Immature natural killer cell (primary cell): ENCODE measurements around the gene ST6GALNAC3. TPM values are rescaled to one million over a fixed set of nuclear protein-coding genes. Genes with fewer than 3 reads are reported as not detected.
A peak's percentile ranks its signal among the peaks of the same experiment; 100 is the strongest.

Source experiments
- DNase-seq, 3 donors: peaks; one replicate each; pipeline ENCODE4 v3.0.0; 2022; ENCODE audit warnings: mixed read lengths in 1 of 3
- H3K27ac Mint-ChIP-seq, 6 donors: one replicate each; pipeline ENCODE4 v1.8.0; 2020; ENCODE audit warnings: mixed read lengths in 6 of 6, mild to moderate bottlenecking in 5 of 6, inconsistent platforms in 4 of 6, moderate library complexity in 3 of 6
- H3K27me3 Mint-ChIP-seq, 3 donors: one replicate each; pipeline ENCODE4 v1.8.0; 2020 to 2021; ENCODE audit warnings: low read depth in 3 of 3, mild to moderate bottlenecking in 3 of 3, mixed read lengths in 3 of 3, moderate library complexity in 3 of 3, inconsistent platforms in 1 of 3
- H3K36me3 Mint-ChIP-seq, 3 donors: one replicate each; pipeline ENCODE4 v1.8.0; 2020; ENCODE audit warnings: mixed read lengths in 3 of 3, inconsistent platforms in 2 of 3, mild to moderate bottlenecking in 2 of 3
- H3K4me1 Mint-ChIP-seq, 2 donors: one replicate each; pipeline ENCODE4 v1.8.0; 2020; ENCODE audit warnings: inconsistent platforms in 2 of 2, mild to moderate bottlenecking in 2 of 2, mixed read lengths in 2 of 2, moderate library complexity in 1 of 2
- H3K4me3 Mint-ChIP-seq, 5 donors: one replicate each; pipeline ENCODE4 v1.8.0; 2020; ENCODE audit warnings: mild to moderate bottlenecking in 5 of 5, mixed read lengths in 5 of 5, inconsistent platforms in 3 of 5, moderate library complexity in 3 of 5
- H3K9me3 Mint-ChIP-seq, 6 donors: one replicate each; pipeline ENCODE4 v1.8.0; 2020; ENCODE audit warnings: mild to moderate bottlenecking in 6 of 6, mixed read lengths in 6 of 6, inconsistent platforms in 4 of 6, moderate library complexity in 3 of 6
- polyA plus RNA-seq, 3 donors: library from polyadenylated mRNA; unstranded; fragments of 300-500 nt; fragmentation: Illumina TruSeq; gene quantifications; one replicate each; pipeline ENCODE4 v1.2.3, GENCODE V29; 2021

ST6GALNAC3 gene
- polyA plus RNA-seq, 3 donors from 2014 or later: not detected

- Mint-ChIP-seq H3K27ac (no peak overlapping the region), H3K9me3 (peaks cover 0 to 3% (median 0%) of the 10 kb centered on the region in 6 donors), H3K4me3 (no peak overlapping the region), H3K36me3 (no peaks in the 10 kb centered on the region), H3K27me3 (peaks cover 1 to 4% (median 3%) of the 10 kb centered on the region in 3 donors), H3K4me1 (peaks cover 13 to 34% of the 10 kb centered on the region in 2 donors)
- DNase-seq: peak in 1 of 3 donors; percentile 4
These were observed 193.1 kb downstream of the ST6GALNAC3 start for GRCh38 chr1:76267631-76268030.

GRCh38 chr1:76268341-76268740, 193.8 kb downstream of the ST6GALNAC3 start:
- no peak overlapping the region for H3K27ac Mint-ChIP-seq

GRCh38 chr1:76269155-76269554, 194.6 kb downstream of the ST6GALNAC3 start:
- no peaks in the 10 kb centered on the region for H3K36me3 Mint-ChIP-seq
- H3K4me3 Mint-ChIP-seq: no peak overlapping the region
- H3K27ac Mint-ChIP-seq: no peak overlapping the region
- DNase-seq: no peak
- peaks cover 0 to 3% (median 0%) of the 10 kb centered on the region in 6 donors for H3K9me3 Mint-ChIP-seq
- peaks cover 1 to 4% (median 3%) of the 10 kb centered on the region in 3 donors for H3K27me3 Mint-ChIP-seq
- peaks cover 13 to 34% of the 10 kb centered on the region in 2 donors for H3K4me1 Mint-ChIP-seq

More at GRCh38 chr1:76268341-76268740, 193.8 kb downstream of the ST6GALNAC3 start:
- no peak overlapping the region for H3K4me3 Mint-ChIP-seq
- no peak for DNase-seq
- H3K9me3 Mint-ChIP-seq: peaks cover 0 to 3% (median 0%) of the 10 kb centered on the region in 6 donors
- H3K36me3 Mint-ChIP-seq: no peaks in the 10 kb centered on the region
- peaks cover 13 to 34% of the 10 kb centered on the region in 2 donors for H3K4me1 Mint-ChIP-seq
- H3K27me3 Mint-ChIP-seq: peaks cover 1 to 4% (median 3%) of the 10 kb centered on the region in 3 donors

- no peaks in the 10 kb centered on the region for H3K36me3 Mint-ChIP-seq
- no peak overlapping the region for H3K27ac Mint-ChIP-seq
These were observed 199.8 kb downstream of the ST6GALNAC3 start for GRCh38 chr1:76274302-76274701.

GRCh38 chr1:76274718-76275117, 200.2 kb downstream of the ST6GALNAC3 start:
- no peak for DNase-seq
- Mint-ChIP-seq H3K9me3 (no peaks in the 10 kb centered on the region), H3K36me3 (no peaks in the 10 kb centered on the region), H3K27ac (no peak overlapping the region), H3K4me1 (peaks cover 0 to 10% of the 10 kb centered on the region in 2 donors), H3K27me3 (peaks cover 0 to 6% (median 3%) of the 10 kb centered on the region in 3 donors), H3K4me3 (no peak overlapping the region)

More at GRCh38 chr1:76274302-76274701, 199.8 kb downstream of the ST6GALNAC3 start:
- Mint-ChIP-seq H3K27me3 (peaks cover 0 to 6% (median 3%) of the 10 kb centered on the region in 3 donors), H3K9me3 (no peaks in the 10 kb centered on the region), H3K4me1 (peaks cover 0 to 10% of the 10 kb centered on the region in 2 donors), H3K4me3 (no peak overlapping the region)
- no peak for DNase-seq

- H3K27me3 Mint-ChIP-seq: peaks cover 0 to 3% (median 0%) of the 10 kb centered on the region in 3 donors
- H3K9me3 Mint-ChIP-seq: peaks cover 0 to 2% (median 0%) of the 10 kb centered on the region in 6 donors
- H3K36me3 Mint-ChIP-seq: no peaks in the 10 kb centered on the region
- H3K4me1 Mint-ChIP-seq: no peaks in the 10 kb centered on the region
- H3K27ac Mint-ChIP-seq: no peak overlapping the region
- no peak overlapping the region for H3K4me3 Mint-ChIP-seq
- DNase-seq: no peak
These were observed 204.2 kb downstream of the ST6GALNAC3 start for GRCh38 chr1:76278711-76279100.

- H3K4me3 Mint-ChIP-seq: no peak overlapping the region
- no peak overlapping the region for H3K27ac Mint-ChIP-seq
- H3K36me3 Mint-ChIP-seq: no peaks in the 10 kb centered on the region
- H3K9me3 Mint-ChIP-seq: peaks cover 0 to 2% (median 0%) of the 10 kb centered on the region in 6 donors
- H3K4me1 Mint-ChIP-seq: no peaks in the 10 kb centered on the region
- no peak for DNase-seq
- H3K27me3 Mint-ChIP-seq: peaks cover 0 to 3% (median 0%) of the 10 kb centered on the region in 3 donors
These were observed 204.7 kb downstream of the ST6GALNAC3 start for GRCh38 chr1:76279101-76279748.

GRCh38 chr1:76281306-76281705, 206.8 kb downstream of the ST6GALNAC3 start:
- Mint-ChIP-seq H3K4me3 (no peak overlapping the region), H3K36me3 (no peaks in the 10 kb centered on the region), H3K27ac (no peak overlapping the region)

GRCh38 chr1:76284842-76285241, 210.3 kb downstream of the ST6GALNAC3 start:
- Mint-ChIP-seq H3K4me3 (no peak overlapping the region), H3K27ac (no peak overlapping the region), H3K9me3 (peaks cover 0 to 8% (median 0%) of the 10 kb centered on the region in 6 donors), H3K27me3 (no peaks in the 10 kb centered on the region), H3K4me1 (no peaks in the 10 kb centered on the region), H3K36me3 (no peaks in the 10 kb centered on the region)
- DNase-seq: no peak

More at GRCh38 chr1:76281306-76281705, 206.8 kb downstream of the ST6GALNAC3 start:
- no peaks in the 10 kb centered on the region for H3K4me1 Mint-ChIP-seq
- DNase-seq: no peak
- peaks cover 0 to 3% (median 0%) of the 10 kb centered on the region in 3 donors for H3K27me3 Mint-ChIP-seq
- H3K9me3 Mint-ChIP-seq: peaks cover 0 to 5% (median 0%) of the 10 kb centered on the region in 6 donors

- no peaks in the 10 kb centered on the region for H3K36me3 Mint-ChIP-seq
- no peak overlapping the region for H3K4me3 Mint-ChIP-seq
- H3K4me1 Mint-ChIP-seq: peaks cover 0 to 4% of the 10 kb centered on the region in 2 donors
- no peaks in the 10 kb centered on the region for H3K27me3 Mint-ChIP-seq
- no peak for DNase-seq
- no peak overlapping the region for H3K27ac Mint-ChIP-seq
- peaks cover 0 to 8% (median 0%) of the 10 kb centered on the region in 6 donors for H3K9me3 Mint-ChIP-seq
These were observed 211.1 kb downstream of the ST6GALNAC3 start for GRCh38 chr1:76285578-76286135.

GRCh38 chr1:76287917-76288316, 213.4 kb downstream of the ST6GALNAC3 start:
- Mint-ChIP-seq H3K4me1 (peaks cover 0 to 24% of the 10 kb centered on the region in 2 donors), H3K4me3 (no peak overlapping the region), H3K27me3 (no peaks in the 10 kb centered on the region), H3K9me3 (peaks cover 0 to 8% (median 0%) of the 10 kb centered on the region in 6 donors), H3K27ac (no peak overlapping the region), H3K36me3 (no peaks in the 10 kb centered on the region)
- no peak for DNase-seq

GRCh38 chr1:76288758-76289483, 214.4 kb downstream of the ST6GALNAC3 start:
- Mint-ChIP-seq H3K27ac (no peak overlapping the region), H3K27me3 (no peaks in the 10 kb centered on the region), H3K36me3 (no peaks in the 10 kb centered on the region), H3K4me3 (no peak overlapping the region), H3K4me1 (peaks cover 0 to 30% of the 10 kb centered on the region in 2 donors), H3K9me3 (peaks cover 0 to 6% (median 0%) of the 10 kb centered on the region in 6 donors)
- DNase-seq: no peak

- no peaks in the 10 kb centered on the region for H3K27me3 Mint-ChIP-seq
- peaks cover 0 to 35% of the 10 kb centered on the region in 2 donors for H3K4me1 Mint-ChIP-seq
- peaks cover 0 to 6% (median 0%) of the 10 kb centered on the region in 6 donors for H3K9me3 Mint-ChIP-seq
- no peak overlapping the region for H3K4me3 Mint-ChIP-seq
- H3K36me3 Mint-ChIP-seq: no peaks in the 10 kb centered on the region
- H3K27ac Mint-ChIP-seq: no peak overlapping the region
- DNase-seq: no peak
These were observed 215.1 kb downstream of the ST6GALNAC3 start for GRCh38 chr1:76289692-76290091.

GRCh38 chr1:76290271-76290670, 215.7 kb downstream of the ST6GALNAC3 start:
- Mint-ChIP-seq H3K36me3 (no peaks in the 10 kb centered on the region), H3K4me1 (peaks cover 0 to 37% of the 10 kb centered on the region in 2 donors), H3K9me3 (peaks cover 0 to 6% (median 0%) of the 10 kb centered on the region in 6 donors), H3K27me3 (no peaks in the 10 kb centered on the region), H3K4me3 (no peak overlapping the region), H3K27ac (no peak overlapping the region)
- no peak for DNase-seq
